ENCODE data around the gene WNT4.

The WNT4 gene

GRCh38 chr1:22155517-22155916, 12.6 kb upstream of the WNT4 start:
- no peak for DNase-seq (ENCODE audit: low read depth)
- no peak for TF ChIP-seq CTCF (IDR thresholded peaks at IDR 0.05; ENCODE audit: low read length, missing control alignments)
- no peak overlapping the region for H3K4me3 ChIP-seq (replicated peaks; ENCODE audit: low read depth, low read length)

- TF ChIP-seq CTCF (IDR thresholded peaks at IDR 0.05; ENCODE audit: low read length, missing control alignments), result no peak
- no peak for DNase-seq (ENCODE audit: low read depth)
- no peak overlapping the region for H3K4me3 ChIP-seq (replicated peaks; ENCODE audit: low read depth, low read length)
Measured at GRCh38 chr1:22154626-22155025, 11.7 kb upstream of the WNT4 start.

- no peak for TF ChIP-seq CTCF (IDR thresholded peaks at IDR 0.05; ENCODE audit: low read length, missing control alignments)
- no peak for DNase-seq (ENCODE audit: low read depth)
- H3K4me3 ChIP-seq (replicated peaks; ENCODE audit: low read depth, low read length), result no peak overlapping the region
Measured at GRCh38 chr1:22153660-22154437, 11.0 kb upstream of the WNT4 start.

- no peak for TF ChIP-seq CTCF (IDR thresholded peaks at IDR 0.05; ENCODE audit: low read length, missing control alignments)
- no peak overlapping the region for H3K4me3 ChIP-seq (replicated peaks; ENCODE audit: low read depth, low read length)
Measured at GRCh38 chr1:22150923-22151322, 8.0 kb upstream of the WNT4 start.

GRCh38 chr1:22142315-22143064, 407 bp downstream of the WNT4 start:
- DNase-seq (ENCODE audit: low read depth), result no peak
- no peak overlapping the region for H3K4me3 ChIP-seq (replicated peaks; ENCODE audit: low read depth, low read length)
- TF ChIP-seq CTCF (IDR thresholded peaks at IDR 0.05; ENCODE audit: low read length, missing control alignments), result no peak

More at GRCh38 chr1:22150923-22151322, 8.0 kb upstream of the WNT4 start:
- DNase-seq (ENCODE audit: low read depth), result no peak

GRCh38 chr1:22141554-22142314, 1.2 kb downstream of the WNT4 start:
- DNase-seq (ENCODE audit: low read depth), result no peak
- TF ChIP-seq CTCF (IDR thresholded peaks at IDR 0.05; ENCODE audit: low read length, missing control alignments), result no peak
- no peak overlapping the region for H3K4me3 ChIP-seq (replicated peaks; ENCODE audit: low read depth, low read length)
